Measurements from ENCODE around the gene ACTR1A. TPM values are rescaled to one million over a fixed set of nuclear protein-coding genes. Genes with fewer than 3 reads are reported as not detected.

ACTR1A gene
- total and polyA plus RNA-seq, 2 donors = 60.2 to 63.7 TPM

DNA sequence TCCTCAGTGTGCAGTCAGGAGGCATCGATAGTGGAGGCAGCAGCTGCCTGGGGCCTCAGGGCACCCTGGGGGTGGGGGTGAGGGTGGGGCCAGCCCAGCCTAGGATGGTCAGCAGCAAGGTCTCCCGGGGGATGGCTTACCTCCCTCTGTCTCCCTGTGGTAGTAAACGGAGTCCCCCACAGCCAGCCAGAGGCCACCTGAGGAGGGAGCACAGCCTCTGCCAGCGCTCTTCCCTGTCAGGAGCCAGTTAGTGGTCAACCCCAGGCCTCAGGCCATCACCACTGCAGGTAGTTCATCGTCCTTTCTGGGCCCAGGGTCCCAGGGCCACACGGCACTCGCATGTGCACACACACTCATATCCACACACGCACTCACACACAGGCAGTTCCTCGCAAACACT is 22.1 kb downstream of the ACTR1A start:
- no peaks in the 10 kb centered on the region for H3K9me3 ChIP-seq (ENCODE audit: control insufficient read depth in 2 of 2, insufficient read depth in 1 of 2, low read length in 1 of 2)
- H3K4me1 ChIP-seq (ENCODE audit: control insufficient read depth in 2 of 2, insufficient read depth in 2 of 2, low read length in 2 of 2) = no peaks in the 10 kb centered on the region
- peaks cover 70 to 74% of the 10 kb centered on the region in 2 donors for H3K36me3 ChIP-seq (ENCODE audit: control insufficient read depth in 2 of 2, insufficient read depth in 2 of 2, low read length in 1 of 2)
- H3K27me3 ChIP-seq (ENCODE audit: control insufficient read depth in 2 of 2, insufficient read depth in 1 of 2, low read length in 1 of 2) = no peaks in the 10 kb centered on the region
- H3K27ac ChIP-seq (ENCODE audit: low read depth in 1 of 2, low read length in 1 of 2) = no peak overlapping the region
- no peak for DNase-seq (ENCODE audit: low read depth in 6 of 9, low spot score in 9 of 9)
- no peak overlapping the region for H3K4me3 ChIP-seq (ENCODE audit: low read length in 2 of 2)
- 96% methylated on average over 9 of the region's 9 CpGs for WGBS

DNA sequence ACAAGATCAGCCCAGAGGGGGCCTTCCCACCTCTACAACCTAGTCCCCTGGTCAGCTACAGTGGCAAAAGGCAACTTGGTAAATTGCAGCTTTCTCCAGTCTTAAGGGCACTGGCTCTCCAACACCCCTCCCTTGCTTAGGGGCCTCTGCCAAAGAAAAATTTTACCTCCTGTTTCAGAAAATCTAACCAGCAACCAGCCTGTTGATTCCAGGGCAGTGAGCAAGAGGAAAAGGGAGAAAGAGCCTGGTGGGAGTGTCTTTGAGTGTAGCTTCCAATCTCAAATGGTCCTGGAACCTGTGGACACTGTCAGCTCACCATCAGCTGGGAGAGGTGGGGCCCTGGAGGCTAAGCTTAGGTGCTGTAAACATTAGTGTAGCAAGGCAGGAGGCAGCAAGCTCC is 22.9 kb downstream of the ACTR1A start:
- DNase-seq (ENCODE audit: low read depth in 6 of 9, low spot score in 9 of 9) = no peak
- no peak overlapping the region for H3K27ac ChIP-seq (ENCODE audit: low read depth in 1 of 2, low read length in 1 of 2)

DNA sequence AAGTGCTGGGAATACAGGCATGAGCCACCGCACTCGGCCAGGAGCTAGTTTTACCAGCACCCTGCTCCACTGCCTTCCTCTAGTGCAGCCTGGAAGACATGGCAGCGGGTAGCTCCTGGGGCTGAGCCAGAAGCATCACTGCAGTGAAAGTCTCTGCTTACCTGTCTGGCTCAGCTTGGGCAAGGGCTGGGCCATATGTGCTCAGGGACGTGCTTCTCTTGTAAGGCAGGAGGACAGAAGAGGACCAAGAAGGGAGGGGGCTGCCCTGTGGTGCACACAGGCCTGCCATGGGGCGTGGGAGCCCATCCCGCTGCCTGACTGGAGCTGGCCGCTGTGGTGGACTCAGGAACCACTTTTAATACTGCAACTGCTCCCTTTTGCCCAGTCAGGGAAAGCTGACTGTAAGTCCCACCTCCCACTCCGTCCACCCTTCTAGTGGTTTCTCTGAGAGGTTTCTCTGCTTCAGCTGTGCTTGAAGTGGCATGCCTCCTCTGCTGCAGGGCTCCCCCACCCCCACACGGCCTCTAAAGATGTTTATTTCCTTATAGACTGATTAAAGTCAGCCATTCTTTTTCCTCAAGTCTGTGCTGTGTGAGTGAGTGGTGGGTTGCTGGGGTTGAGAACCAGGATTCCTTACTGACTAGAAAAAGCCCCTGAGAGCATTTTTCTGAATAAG is 25.9 kb downstream of the ACTR1A start:
- Histone ChIP-seq H3K36me3 (ENCODE audit: control insufficient read depth in 2 of 2, insufficient read depth in 2 of 2, low read length in 1 of 2) (peaks cover 32 to 36% of the 10 kb centered on the region in 2 donors), H3K4me1 (ENCODE audit: control insufficient read depth in 2 of 2, insufficient read depth in 2 of 2, low read length in 2 of 2) (peaks cover 0 to 7% of the 10 kb centered on the region in 2 donors), H3K27me3 (ENCODE audit: control insufficient read depth in 2 of 2, insufficient read depth in 1 of 2, low read length in 1 of 2) (no peaks in the 10 kb centered on the region), H3K27ac (ENCODE audit: low read depth in 1 of 2, low read length in 1 of 2) (no peak overlapping the region), H3K9me3 (ENCODE audit: control insufficient read depth in 2 of 2, insufficient read depth in 1 of 2, low read length in 1 of 2) (no peaks in the 10 kb centered on the region), H3K4me3 (ENCODE audit: low read length in 2 of 2) (no peak overlapping the region)
- 86% methylated on average over 9 of the region's 9 CpGs for WGBS
- peak in 1 of 9 donors; percentile 31 for DNase-seq (ENCODE audit: low read depth in 6 of 9, low spot score in 9 of 9)

More for the DNA sequence above, 22.9 kb downstream of the ACTR1A start:
- Histone ChIP-seq H3K36me3 (ENCODE audit: control insufficient read depth in 2 of 2, insufficient read depth in 2 of 2, low read length in 1 of 2) (peaks cover 63 to 67% of the 10 kb centered on the region in 2 donors), H3K4me1 (ENCODE audit: control insufficient read depth in 2 of 2, insufficient read depth in 2 of 2, low read length in 2 of 2) (no peaks in the 10 kb centered on the region), H3K9me3 (ENCODE audit: control insufficient read depth in 2 of 2, insufficient read depth in 1 of 2, low read length in 1 of 2) (no peaks in the 10 kb centered on the region), H3K4me3 (ENCODE audit: low read length in 2 of 2) (no peak overlapping the region), H3K27me3 (ENCODE audit: control insufficient read depth in 2 of 2, insufficient read depth in 1 of 2, low read length in 1 of 2) (no peaks in the 10 kb centered on the region)

DNA sequence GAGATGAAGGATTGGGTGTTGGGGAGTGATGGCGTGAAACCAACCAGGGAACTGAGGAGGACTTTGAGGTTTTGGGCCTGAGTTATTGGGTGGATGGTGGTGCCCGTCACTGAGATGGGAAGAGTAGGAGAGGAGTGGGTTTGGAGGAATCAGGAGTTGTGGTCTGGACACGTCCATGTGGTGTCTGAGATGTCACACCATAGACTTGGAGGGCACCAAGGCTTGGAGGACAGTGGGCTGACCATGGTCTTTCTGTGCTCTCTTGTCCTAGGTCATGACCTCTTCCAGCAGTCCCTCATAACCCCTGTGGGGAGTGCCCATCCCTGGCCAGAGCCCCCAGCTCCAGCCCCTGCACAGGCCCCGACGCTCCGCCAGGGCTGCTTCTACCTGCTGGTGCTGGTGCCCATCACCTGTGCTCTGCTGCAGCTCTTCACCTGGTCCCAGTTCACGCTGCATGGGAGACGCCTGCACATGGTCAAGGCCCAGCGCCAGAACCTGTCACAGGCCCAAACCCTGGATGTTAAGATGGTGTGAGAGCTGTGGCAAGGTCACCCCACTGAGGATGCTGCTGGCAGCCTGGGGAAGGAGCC is 27.0 kb downstream of the ACTR1A start:
- peaks cover 22 to 26% of the 10 kb centered on the region in 2 donors for H3K36me3 ChIP-seq (ENCODE audit: control insufficient read depth in 2 of 2, insufficient read depth in 2 of 2, low read length in 1 of 2)
- WGBS = over 99% methylated on average over 9 of the region's 9 CpGs
- DNase-seq (ENCODE audit: low read depth in 6 of 9, low spot score in 9 of 9) = no peak
- no peak overlapping the region for H3K27ac ChIP-seq (ENCODE audit: low read depth in 1 of 2, low read length in 1 of 2)
- no peaks in the 10 kb centered on the region for H3K9me3 ChIP-seq (ENCODE audit: control insufficient read depth in 2 of 2, insufficient read depth in 1 of 2, low read length in 1 of 2)
- H3K4me1 ChIP-seq (ENCODE audit: control insufficient read depth in 2 of 2, insufficient read depth in 2 of 2, low read length in 2 of 2) = peaks cover 0 to 7% of the 10 kb centered on the region in 2 donors
- no peak overlapping the region for H3K4me3 ChIP-seq (ENCODE audit: low read length in 2 of 2)
- H3K27me3 ChIP-seq (ENCODE audit: control insufficient read depth in 2 of 2, insufficient read depth in 1 of 2, low read length in 1 of 2) = no peaks in the 10 kb centered on the region

DNA sequence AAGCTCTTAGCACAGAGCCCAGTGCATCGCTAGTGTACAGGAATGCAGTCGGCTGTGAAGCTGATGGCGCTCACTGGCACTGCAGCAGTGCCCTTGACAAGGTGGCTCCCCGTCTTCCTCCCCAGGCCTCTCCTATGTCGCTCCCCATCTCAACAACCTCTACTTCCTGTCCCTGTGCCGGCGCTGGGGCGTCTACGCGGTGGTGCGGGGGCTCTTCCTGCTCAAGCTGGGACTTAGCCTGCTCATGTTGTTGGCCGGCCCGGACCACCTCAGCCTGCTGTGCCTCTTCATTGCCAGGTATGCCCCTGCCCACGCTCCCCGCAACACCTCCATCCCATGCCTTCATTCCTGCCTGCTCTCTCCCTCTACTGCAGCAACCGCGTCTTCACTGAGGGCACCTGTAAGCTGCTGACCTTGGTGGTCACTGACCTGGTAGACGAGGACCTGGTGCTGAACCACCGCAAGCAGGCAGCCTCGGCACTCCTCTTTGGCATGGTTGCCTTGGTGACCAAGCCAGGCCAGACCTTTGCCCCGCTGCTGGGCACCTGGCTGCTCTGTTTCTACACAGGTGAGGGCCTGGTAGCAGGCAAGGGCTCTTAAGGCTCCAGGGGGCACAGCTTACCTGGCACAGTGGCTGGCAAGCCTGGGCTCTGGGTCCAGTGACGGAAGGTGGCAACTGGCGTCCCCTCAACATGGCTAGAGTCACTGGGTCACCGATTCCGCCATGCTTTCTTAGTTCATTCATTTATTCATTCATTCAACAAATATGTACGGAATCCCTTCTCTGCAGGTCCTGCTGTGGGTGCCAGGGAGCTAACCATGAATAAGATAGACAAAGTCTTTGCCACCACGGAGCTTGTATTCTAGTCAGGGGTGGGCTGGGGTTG is 28.8 kb downstream of the ACTR1A start:
- Histone ChIP-seq H3K4me1 (ENCODE audit: control insufficient read depth in 2 of 2, insufficient read depth in 2 of 2, low read length in 2 of 2) (peaks cover 0 to 7% of the 10 kb centered on the region in 2 donors), H3K27me3 (ENCODE audit: control insufficient read depth in 2 of 2, insufficient read depth in 1 of 2, low read length in 1 of 2) (no peaks in the 10 kb centered on the region), H3K27ac (ENCODE audit: low read depth in 1 of 2, low read length in 1 of 2) (no peak overlapping the region), H3K36me3 (ENCODE audit: control insufficient read depth in 2 of 2, insufficient read depth in 2 of 2, low read length in 1 of 2) (peaks cover 4 to 7% of the 10 kb centered on the region in 2 donors), H3K4me3 (ENCODE audit: low read length in 2 of 2) (no peak overlapping the region), H3K9me3 (ENCODE audit: control insufficient read depth in 2 of 2, insufficient read depth in 1 of 2, low read length in 1 of 2) (no peaks in the 10 kb centered on the region)
- peak in 2 of 9 donors; percentile 46 to 58 for DNase-seq (ENCODE audit: low read depth in 6 of 9, low spot score in 9 of 9)
- 83% methylated on average over 27 of the region's 27 CpGs for WGBS

DNA sequence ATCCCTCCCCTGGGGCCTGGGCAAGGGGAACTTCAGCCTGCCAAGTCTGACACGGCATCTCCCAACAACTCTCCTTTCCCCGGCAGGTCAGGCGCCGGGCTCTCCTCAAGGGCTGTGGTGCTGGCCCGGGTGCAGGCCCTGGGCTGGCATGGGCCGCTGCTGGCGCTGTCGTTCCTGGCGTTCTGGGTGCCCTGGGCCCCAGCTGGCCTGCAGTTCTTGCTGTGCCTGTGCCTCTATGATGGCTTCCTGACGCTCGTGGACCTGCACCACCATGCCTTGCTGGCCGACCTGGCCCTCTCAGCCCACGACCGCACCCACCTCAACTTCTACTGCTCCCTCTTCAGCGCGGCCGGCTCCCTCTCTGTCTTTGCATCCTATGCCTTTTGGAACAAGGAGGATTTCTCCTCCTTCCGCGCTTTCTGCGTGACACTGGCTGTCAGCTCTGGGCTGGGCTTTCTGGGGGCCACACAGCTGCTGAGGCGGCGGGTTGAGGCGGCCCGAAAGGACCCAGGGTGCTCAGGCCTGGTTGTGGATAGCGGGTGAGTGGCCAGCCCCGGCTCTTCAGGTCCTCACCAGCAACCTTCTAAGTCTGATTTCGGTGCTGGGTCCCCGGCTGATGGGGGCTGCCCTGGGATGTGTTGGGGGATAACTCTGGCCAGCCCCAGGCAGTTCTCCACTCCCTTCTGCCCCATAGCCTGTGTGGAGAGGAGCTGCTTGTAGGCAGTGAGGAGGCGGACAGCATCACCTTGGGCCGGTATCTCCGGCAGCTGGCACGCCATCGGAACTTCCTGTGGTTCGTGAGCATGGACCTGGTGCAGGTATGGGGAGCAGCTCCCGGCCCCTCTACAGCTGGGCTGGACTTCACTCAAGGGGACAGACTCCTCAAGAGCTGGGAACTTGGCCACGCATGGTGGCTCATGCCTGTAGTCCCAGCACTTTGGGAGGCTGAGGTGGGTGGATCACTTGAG is 31.6 kb downstream of the ACTR1A start:
- no peaks in the 10 kb centered on the region for H3K36me3 ChIP-seq (ENCODE audit: control insufficient read depth in 2 of 2, insufficient read depth in 2 of 2, low read length in 1 of 2)
- peaks cover 0 to 7% of the 10 kb centered on the region in 2 donors for H3K4me1 ChIP-seq (ENCODE audit: control insufficient read depth in 2 of 2, insufficient read depth in 2 of 2, low read length in 2 of 2)
- WGBS = 97% methylated on average over 36 of the region's 36 CpGs
- no peak overlapping the region for H3K4me3 ChIP-seq (ENCODE audit: low read length in 2 of 2)
- no peak overlapping the region for H3K27ac ChIP-seq (ENCODE audit: low read depth in 1 of 2, low read length in 1 of 2)
- H3K27me3 ChIP-seq (ENCODE audit: control insufficient read depth in 2 of 2, insufficient read depth in 1 of 2, low read length in 1 of 2) = no peaks in the 10 kb centered on the region
- no peak for DNase-seq (ENCODE audit: low read depth in 6 of 9, low spot score in 9 of 9)
- H3K9me3 ChIP-seq (ENCODE audit: control insufficient read depth in 2 of 2, insufficient read depth in 1 of 2, low read length in 1 of 2) = no peaks in the 10 kb centered on the region

DNA sequence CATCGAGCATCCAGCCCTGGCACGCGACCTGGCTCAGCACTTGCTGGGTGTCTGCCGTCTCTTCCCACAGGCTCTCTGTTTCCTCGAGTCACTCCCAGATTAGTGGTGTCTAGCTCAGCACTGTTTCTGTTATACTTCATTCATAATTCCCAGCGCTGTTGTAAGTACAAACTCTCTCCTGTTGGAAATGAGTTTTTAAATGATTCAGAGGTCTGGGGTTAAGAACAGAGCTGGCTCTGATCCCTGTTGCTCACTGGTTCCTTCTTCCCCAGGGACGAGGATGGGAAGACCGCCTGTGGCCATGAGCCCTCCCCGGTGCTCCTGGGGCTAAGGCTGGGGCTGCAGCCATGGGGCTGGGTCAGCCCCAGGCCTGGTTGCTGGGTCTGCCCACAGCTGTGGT is 33.8 kb downstream of the ACTR1A start:
- 96% methylated on average over 9 of the region's 9 CpGs for WGBS
- H3K4me1 ChIP-seq (ENCODE audit: control insufficient read depth in 2 of 2, insufficient read depth in 2 of 2, low read length in 2 of 2) = peaks cover 0 to 7% of the 10 kb centered on the region in 2 donors
- H3K36me3 ChIP-seq (ENCODE audit: control insufficient read depth in 2 of 2, insufficient read depth in 2 of 2, low read length in 1 of 2) = no peaks in the 10 kb centered on the region
- H3K4me3 ChIP-seq (ENCODE audit: low read length in 2 of 2) = no peak overlapping the region
- H3K27ac ChIP-seq (ENCODE audit: low read depth in 1 of 2, low read length in 1 of 2) = no peak overlapping the region
- H3K9me3 ChIP-seq (ENCODE audit: control insufficient read depth in 2 of 2, insufficient read depth in 1 of 2, low read length in 1 of 2) = no peaks in the 10 kb centered on the region
- peaks cover 0 to 5% of the 10 kb centered on the region in 2 donors for H3K27me3 ChIP-seq (ENCODE audit: control insufficient read depth in 2 of 2, insufficient read depth in 1 of 2, low read length in 1 of 2)
- DNase-seq (ENCODE audit: low read depth in 6 of 9, low spot score in 9 of 9) = no peak

DNA sequence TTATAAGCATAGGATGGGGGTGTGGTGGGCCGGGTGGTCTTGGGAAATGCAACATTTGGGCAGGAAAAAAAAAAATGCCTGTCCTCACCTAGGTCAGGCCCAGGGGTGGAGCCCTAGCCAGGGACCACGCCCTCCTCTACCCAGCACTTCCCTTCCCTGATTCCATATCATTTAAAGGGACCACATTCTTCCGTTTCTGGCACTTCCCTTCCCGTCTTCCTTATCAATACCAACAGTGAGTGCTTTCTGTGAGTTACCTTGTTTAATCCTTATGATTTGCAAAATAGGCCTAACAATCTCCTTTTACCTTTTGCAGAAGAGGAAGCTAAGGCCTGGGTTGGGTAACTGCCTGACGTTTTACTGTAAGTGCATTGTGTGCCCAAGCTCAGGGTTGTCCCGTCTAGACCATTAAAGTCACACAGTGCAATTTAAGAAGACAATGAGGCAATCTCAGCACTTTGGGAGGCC is 34.5 kb downstream of the ACTR1A start:
- 83% methylated on average over 6 of the region's 6 CpGs for WGBS
- Histone ChIP-seq H3K4me3 (ENCODE audit: low read length in 2 of 2) (no peak overlapping the region), H3K9me3 (ENCODE audit: control insufficient read depth in 2 of 2, insufficient read depth in 1 of 2, low read length in 1 of 2) (no peaks in the 10 kb centered on the region), H3K4me1 (ENCODE audit: control insufficient read depth in 2 of 2, insufficient read depth in 2 of 2, low read length in 2 of 2) (peaks cover 0 to under 1% of the 10 kb centered on the region in 2 donors), H3K36me3 (ENCODE audit: control insufficient read depth in 2 of 2, insufficient read depth in 2 of 2, low read length in 1 of 2) (no peaks in the 10 kb centered on the region), H3K27ac (ENCODE audit: low read depth in 1 of 2, low read length in 1 of 2) (no peak overlapping the region), H3K27me3 (ENCODE audit: control insufficient read depth in 2 of 2, insufficient read depth in 1 of 2, low read length in 1 of 2) (peaks cover 0 to 12% of the 10 kb centered on the region in 2 donors)
- no peak for DNase-seq (ENCODE audit: low read depth in 6 of 9, low spot score in 9 of 9)

Data from thymus (tissue), 11 donors.